GM15510 (cell line): ENCODE measurements around the gene ZBTB20.

ENCODE experiments used
- POLR2A ChIP-seq: IDR thresholded peaks from 3 replicates; pipeline ENCODE4 v1.6.1; 2011; ENCODE audit warnings: borderline replicate concordance; ENCODE audit not compliant: insufficient read length; ENCODE audit errors: extremely low read depth

ZBTB20 gene

DNA sequence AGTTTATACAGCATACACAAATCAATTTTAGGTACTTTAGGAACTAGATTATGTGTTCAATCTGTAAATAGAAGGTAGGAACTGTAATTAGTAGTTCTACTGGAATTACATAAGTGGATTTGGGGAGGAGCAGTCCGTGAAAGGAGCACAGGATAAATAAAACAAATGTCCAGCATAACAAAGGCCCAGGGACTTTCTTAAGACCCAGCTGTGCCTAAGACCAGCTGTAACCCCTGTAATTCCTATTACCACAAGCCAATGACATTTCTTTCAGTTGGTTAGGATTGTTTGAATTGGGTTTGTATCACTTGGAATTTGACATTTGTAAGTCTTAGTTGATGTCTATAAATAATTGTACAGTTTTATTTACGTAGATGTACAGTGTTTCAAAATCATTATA is 4.8 kb upstream of the ZBTB20 start:
- TF ChIP-seq POLR2A, result no peak

DNA sequence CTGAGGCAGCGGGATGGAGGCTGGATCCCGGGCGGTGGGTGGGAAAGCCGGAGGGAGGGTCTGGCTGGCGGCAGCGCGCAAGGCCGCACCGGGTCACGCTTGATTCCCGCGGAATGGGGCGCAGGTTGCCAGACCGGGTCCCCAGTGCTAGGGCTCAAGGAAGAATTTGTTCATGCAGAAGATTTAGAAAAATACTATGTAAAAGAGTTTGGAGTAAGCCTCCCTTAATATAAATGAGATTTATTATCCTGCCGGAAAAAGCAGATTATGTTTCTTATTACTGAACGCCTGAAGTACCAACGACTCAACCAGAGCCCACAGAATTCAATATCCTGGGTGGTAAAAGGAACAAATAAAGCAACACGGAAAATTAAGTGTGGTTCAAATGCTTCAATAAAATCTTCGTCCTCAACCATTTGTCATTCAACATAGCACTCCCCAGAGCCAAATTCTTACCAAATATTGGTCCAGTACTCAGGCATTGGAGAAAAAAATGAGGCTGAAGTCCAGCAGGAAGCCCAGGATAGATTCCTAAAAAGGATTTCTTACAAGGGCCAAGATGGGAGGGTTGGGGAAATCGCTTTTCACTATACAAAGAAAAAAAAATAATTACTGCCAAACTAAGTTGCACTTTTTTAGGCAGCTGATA is 1.2 kb upstream of the ZBTB20 start:
- no peak for TF ChIP-seq POLR2A

DNA sequence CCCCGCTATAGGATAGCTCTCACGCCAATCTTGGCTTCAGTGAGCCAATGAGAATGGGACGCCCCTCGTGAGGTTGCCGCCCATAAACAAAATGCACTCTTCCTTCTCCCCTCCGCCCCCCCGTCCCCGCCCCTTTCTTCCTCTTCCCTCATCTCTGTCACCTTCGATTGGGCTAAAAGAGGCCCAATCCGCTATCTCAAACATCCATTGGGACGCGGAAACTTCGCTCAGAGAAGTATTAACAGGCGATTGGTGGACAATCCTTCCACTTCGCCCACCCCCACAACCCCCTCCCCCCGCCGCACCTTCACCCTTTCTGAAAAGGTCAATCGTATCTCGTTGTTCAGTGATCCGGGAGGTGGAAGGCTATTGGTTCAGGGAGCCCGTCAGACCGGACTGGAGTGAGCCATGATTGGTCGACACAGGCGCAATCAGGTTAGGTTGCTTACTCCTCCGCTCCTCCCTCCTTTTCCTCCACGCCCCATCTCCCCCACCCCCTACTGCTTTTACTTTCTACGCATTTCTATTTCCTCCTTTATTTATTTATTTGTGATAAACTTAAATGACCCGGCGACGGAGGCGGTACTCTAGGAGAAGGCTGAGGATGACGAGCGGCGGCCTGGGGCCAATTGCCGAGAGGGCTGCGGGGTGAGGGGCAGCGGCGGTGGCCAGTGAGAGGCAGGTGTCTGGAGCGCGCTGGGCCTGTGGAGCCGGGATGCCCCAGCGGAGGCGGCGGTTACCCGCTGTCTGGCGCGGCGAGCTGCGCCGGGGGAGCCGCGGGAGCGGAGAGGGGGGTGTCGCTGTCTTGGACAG is 447 bp upstream of the ZBTB20 start:
- TF ChIP-seq POLR2A, result peak; percentile 53

DNA sequence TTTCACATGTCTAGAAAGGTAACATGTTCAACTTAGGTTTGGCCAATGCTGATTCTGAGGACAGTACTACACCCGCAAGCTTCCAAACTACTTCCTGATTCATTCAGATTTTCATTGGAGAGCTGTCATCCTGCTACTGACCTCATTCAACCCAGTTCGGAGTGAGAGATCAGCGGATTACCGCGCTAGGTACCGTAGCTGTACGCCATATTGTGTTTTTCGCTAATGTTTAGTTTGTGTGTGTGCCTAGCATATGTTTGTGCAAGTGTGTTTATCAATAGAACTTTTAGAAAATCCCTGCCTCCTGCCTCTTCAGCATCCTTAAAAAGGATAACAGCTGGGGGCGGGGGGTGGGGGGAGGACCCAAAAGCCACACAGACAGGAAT is 1.1 kb downstream of the ZBTB20 start:
- TF ChIP-seq POLR2A, result no peak

DNA sequence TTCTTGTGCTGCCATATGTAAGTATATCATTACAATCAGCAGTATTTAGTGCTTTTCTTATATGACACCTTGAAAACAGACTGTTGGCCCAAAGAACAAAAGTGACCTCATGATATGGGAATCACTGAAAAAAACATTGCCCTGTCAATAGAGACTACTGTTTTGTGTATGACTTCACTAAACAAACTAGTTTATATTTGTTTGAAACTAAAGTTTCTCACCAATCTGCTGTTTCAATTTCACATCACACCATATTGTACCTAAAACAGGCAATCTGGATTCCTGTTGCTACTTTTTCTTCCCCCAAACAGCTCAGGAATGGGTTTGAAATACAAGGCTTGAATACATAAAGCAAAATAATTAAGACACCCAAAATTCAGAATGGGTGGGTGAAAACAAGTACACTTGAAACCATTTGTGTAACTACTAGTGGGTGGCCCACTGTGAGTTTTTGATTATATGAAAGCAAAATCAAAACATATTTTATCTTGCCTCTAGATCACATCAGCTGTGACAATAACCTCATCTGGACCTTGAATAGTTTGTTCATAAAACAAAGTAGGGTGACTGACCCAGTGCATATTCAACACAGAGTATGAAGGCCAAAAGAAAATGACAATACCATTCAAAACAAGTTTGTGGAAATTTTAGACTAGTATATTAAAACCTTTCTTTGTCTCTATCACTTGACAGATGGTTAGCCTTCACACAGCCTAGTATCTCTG is 5.9 kb downstream of the ZBTB20 start:
- no peak for TF ChIP-seq POLR2A

DNA sequence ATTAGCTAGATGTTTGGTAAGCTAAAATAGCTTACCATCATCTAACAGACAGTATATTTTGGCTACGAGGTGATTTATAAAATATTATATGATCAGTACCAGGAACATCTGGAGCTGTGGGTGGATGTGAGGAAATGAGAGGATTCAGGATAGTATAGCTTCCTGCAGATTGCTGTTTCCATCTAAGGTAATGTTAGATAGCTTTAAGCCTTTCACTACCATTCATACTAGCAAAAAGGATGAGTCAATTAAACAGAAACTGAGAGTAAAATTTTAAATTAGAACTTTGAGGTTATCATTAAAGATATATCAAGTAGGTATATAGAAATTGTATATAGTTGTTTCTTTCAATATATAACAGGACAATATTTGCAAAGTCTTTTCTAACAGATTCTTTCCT is 8.0 kb downstream of the ZBTB20 start:
- TF ChIP-seq POLR2A, result no peak

DNA sequence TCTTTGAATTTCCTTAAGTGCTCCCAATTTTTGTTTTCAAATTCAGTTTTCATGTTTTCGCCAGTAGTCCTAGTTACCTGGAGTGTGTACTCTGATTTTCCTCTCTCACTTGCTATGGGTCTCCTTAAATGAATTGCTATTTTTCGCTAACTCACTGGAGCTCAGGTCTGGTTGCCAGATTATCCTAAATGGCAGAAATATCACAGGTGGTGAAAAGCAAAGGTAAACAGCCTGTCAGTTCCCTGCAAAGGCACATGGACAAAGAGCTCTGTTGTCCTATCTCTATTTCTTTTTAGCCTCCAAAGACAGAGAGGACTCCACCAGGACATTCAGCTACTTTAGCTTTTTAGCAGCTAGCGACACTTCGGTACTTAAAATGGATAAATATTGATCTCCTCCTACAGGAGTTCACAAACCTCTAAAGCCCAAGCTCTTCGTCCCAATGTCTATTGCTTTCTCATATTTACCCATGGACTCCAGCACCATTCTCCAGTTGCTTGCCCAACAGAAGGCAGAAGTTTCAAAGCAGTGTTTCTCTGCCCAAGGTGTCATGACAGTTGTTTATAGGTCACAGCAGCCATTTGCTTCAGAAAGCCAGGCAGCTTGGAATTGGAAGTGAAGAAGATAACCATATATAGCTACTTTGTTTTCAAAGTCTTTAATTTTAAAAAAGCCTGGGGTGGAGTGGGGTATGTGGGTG is 12.3 kb downstream of the ZBTB20 start:
- no peak for TF ChIP-seq POLR2A

DNA sequence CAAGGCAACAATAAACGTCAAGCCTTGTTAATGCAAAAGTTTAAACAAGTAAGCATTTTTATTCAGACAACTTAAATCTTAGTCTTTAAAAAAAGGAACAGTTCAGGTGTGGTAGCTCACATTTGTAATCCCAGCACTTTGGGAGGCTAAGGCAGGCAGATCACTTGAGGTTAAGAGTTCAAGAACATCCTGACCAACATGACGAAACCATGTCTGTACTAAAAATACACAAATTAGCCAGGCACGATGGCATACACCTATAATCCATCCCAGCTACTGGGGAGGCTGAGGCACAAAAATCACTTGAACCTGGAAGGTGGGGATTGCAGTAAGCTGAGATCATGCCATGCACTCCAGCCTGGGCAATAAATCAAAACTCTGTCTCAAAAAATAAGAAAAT is 19.9 kb downstream of the ZBTB20 start:
- no peak for TF ChIP-seq POLR2A

DNA sequence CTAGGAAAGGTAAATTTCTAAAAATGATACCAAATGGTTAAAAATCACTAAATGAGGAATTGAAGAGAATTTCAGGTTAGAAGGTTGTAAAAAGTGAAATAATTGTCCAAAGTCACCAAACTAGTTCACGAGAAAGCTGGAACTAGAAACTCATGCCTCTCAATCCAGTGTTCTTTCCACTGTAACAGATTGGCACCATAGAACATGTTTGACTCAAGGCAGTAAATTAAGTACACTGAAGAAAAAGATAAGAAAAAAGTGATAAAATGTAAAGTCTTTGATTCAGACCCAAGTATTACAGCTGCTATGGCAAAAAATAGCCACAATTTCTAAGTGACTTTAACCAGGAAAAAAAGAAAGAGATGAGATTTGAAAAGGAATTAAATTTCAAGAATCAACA is 26.5 kb downstream of the ZBTB20 start:
- TF ChIP-seq POLR2A, result no peak

DNA sequence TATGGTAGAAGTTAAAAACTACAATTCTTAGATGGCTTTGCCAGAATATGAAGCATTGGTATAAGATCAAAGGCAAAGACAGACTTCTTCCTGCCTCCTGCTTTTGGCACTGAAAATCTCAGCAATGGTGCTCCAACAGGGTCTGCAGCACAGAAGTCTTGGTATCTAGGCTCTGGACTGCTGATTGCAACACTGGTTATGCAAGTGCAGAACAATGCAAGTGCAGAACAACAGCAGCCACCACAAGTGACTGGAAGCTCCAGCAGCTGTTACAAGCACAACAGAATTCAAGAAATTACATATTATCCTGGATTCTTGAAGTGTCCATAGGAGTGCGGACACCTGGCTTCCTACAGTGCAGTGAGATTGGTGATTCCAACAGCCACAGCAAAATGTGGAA is 33.7 kb downstream of the ZBTB20 start:
- TF ChIP-seq POLR2A, result no peak

DNA sequence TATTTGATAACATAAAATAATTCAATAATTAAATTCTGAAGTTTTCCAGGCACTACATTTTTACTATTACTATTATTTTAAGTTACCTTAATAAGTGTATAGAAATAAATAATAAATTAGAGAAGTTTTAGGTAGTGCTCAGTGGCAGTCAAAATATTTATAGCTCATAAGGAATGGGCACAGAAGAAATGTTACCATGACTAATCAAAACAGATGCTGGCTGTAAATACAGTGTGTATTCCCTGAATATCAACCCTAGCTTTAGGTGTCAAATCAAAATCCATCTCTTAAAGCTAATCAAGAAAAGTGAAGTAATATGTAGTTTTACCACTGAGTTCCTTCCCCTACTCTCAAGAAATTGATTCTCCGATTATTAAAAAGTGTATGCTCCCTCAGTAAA is 35.5 kb downstream of the ZBTB20 start:
- TF ChIP-seq POLR2A, result no peak

DNA sequence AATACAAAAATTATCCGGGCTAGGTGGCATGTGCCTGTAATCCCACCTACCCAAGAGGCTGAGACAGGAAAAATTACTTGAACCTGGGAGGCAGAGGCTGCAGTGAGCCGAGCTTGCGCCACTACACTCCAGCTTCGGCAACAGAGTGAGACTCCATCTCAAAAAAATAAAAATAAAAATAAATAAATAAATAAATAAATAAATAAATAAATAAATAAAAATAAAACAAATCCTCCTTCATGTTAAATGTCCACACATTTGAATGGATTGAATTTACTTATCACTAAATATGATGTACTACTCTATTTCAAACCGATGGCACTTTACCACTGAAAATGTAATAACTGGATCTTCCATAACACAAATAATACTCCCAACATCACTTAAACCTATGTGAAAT is 36.3 kb downstream of the ZBTB20 start:
- no peak for TF ChIP-seq POLR2A

DNA sequence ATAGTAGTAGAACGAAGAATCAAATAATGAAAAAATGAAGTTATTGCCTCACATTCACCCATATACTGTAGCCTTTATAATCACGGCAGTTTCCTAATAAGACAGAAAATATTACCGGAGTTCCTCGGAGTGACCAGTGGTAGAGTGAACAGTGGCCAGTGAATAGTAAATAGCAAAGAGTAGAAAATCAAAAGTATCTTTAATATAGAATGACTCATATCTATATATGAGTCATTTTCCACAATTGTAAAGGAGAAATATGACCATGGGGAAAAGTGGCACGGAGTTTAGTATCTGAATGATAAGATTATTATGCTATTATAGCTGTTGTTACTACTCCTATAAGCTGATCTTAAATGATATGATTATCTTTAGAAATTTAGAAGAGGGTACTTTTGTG is 38.5 kb downstream of the ZBTB20 start:
- no peak for TF ChIP-seq POLR2A

DNA sequence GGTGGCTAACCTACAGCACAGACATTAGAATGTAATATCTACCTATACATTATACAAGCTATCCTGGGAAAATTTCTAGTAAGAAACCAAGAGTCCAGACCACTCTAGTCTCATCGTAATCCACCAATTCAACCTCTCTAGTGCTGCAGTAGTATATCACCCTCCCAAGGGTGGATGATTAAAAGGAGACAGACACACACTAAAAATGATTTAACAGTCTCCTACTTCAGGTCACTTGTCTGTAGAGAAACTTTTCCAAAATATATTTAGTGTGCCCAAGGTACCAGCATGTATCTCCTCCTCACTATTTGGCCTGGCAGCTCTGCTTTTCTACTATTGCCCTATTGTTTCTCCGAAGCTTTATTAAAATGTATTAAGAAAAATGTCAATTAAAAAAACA is 45.0 kb downstream of the ZBTB20 start:
- no peak for TF ChIP-seq POLR2A

DNA sequence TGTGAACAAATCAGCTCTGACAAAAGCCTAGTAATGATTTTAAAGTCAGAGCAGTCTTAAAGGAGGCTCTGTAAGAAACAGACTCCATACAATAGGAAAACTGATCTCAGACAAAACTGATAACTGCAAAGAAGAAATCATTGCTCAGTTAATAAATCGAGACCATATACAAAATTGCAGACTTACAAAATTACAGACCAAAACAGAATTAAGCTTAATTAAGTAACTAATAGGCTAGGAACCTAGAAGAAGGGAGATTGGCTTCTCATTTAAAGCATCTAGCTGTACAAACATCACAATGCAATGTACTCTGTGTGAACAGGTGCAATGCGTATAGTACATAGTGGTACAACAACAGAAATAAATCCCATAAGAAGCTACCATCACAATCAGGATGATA is 46.3 kb downstream of the ZBTB20 start:
- TF ChIP-seq POLR2A, result no peak

DNA sequence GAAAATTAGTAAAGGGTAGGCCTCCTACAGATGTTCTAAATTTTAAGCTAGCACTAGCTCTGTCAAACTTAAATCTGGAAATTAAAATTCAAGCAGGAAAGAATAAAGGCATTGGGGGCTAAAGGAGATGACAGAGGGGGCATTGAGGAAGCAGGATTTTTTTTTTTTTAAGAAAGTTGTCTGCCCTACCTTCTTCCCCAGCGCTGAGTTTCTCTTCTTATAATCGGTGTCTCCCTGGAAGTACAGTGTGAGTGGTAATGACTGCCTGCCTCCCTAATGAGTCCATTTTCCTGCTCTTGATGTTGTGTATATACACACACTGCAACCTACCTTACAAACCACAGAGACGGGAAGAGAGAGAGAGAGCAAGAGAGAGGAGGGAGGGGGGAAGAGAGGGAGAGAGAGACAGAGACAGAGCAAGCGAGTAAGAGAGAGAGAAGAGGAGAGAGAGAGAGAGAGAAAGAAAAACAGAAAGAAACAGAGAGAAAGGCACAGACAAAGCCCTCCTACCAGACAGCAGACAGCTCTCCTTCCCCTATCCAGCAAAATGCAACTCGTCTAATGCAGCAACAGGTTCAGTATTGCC is 47.0 kb downstream of the ZBTB20 start:
- no peak for TF ChIP-seq POLR2A
